Activated gamma-delta T cell treated with Interleukin-2 at 50 U/mL for 16 hours (primary cell): ENCODE measurements around the gene AGRN.
"Not testable (repeated sequence)": the region's sequence is repeated elsewhere in the genome, so short reads cannot be mapped to it uniquely, and the experiment has no call there.

Experiments used
- DNase-seq: peaks from one replicate; pipeline ENCODE4 v3.0.0-alpha.2; 2020

The AGRN gene

GRCh38 chr1:1083416-1084371 is 63.8 kb downstream of the AGRN start:
- DNase-seq, result no peak

GRCh38 chr1:1084372-1085170 is 64.7 kb downstream of the AGRN start:
- DNase-seq, result no peak

- no peak for DNase-seq
Measured at GRCh38 chr1:1085171-1085841, 65.4 kb downstream of the AGRN start.

- no peak for DNase-seq
Measured at GRCh38 chr1:1085911-1086841, 66.3 kb downstream of the AGRN start.

GRCh38 chr1:1086911-1087341 is 67.0 kb downstream of the AGRN start:
- DNase-seq, result no peak

- DNase-seq, result no peak
Measured at GRCh38 chr1:1087351-1088028, 67.6 kb downstream of the AGRN start.

GRCh38 chr1:1088029-1088800 is 68.3 kb downstream of the AGRN start:
- DNase-seq, result no peak

- DNase-seq, result no peak
Measured at GRCh38 chr1:1088801-1089680, 69.1 kb downstream of the AGRN start.

- DNase-seq, result no peak
Measured at GRCh38 chr1:1089731-1090423, 70.0 kb downstream of the AGRN start.

GRCh38 chr1:1090424-1091343 is 70.8 kb downstream of the AGRN start:
- no peak for DNase-seq

GRCh38 chr1:1091344-1092148 is 71.6 kb downstream of the AGRN start:
- no peak for DNase-seq

- DNase-seq, result no peak
Measured at GRCh38 chr1:1092149-1092855, 72.4 kb downstream of the AGRN start.

GRCh38 chr1:1092894-1093609 is 73.1 kb downstream of the AGRN start:
- no peak for DNase-seq

GRCh38 chr1:1093610-1093943 is 73.7 kb downstream of the AGRN start:
- DNase-seq, result no peak

GRCh38 chr1:1094981-1095380 is 75.1 kb downstream of the AGRN start:
- no peak for DNase-seq

- not testable (repeated sequence) for DNase-seq
Measured at GRCh38 chr1:1096136-1096535, 76.2 kb downstream of the AGRN start.
